MM.1S (cell line): Measurements from ENCODE around the gene PEAK1.

ENCODE experiments used
- DNase-seq: peaks from one replicate; pipeline ENCODE4 v3.0.0-alpha.2; 2015
- H2AFZ ChIP-seq: fragments of 300-600 bp; sonication (generic); 2 replicates; pipeline ENCODE4 v1.6.0; 2016; ENCODE audit warnings: antibody characterized with exemption, low read length
- H3F3A ChIP-seq: fragments of 300-600 bp; sonication (generic); 2 replicates; pipeline ENCODE4 v1.6.1; 2016; ENCODE audit warnings: mild to moderate bottlenecking, antibody characterized with exemption, low read length, moderate library complexity, mixed read lengths; ENCODE audit not compliant: insufficient read depth
- H3K27ac ChIP-seq: fragments of 300-600 bp; sonication (generic); 2 replicates; pipeline ENCODE4 v1.5.1; 2016; ENCODE audit warnings: mild to moderate bottlenecking, low read length
- H3K27me3 ChIP-seq: fragments of 300-600 bp; sonication (generic); replicated peaks from 2 replicates; pipeline ENCODE4 v1.6.0; 2016; ENCODE audit warnings: low read length; ENCODE audit not compliant: insufficient read depth
- H3K36me3 ChIP-seq: fragments of 300-600 bp; sonication (generic); replicated peaks from 2 replicates; pipeline ENCODE4 v1.6.1; 2016; ENCODE audit warnings: mild to moderate bottlenecking, low read length, mixed read lengths; ENCODE audit not compliant: insufficient read depth
- H3K4me1 ChIP-seq: fragments of 300-600 bp; sonication (generic); 2 replicates; pipeline ENCODE4 v1.6.1; 2016; ENCODE audit warnings: low read length, mixed read lengths
- H3K4me2 ChIP-seq: fragments of 300-600 bp; sonication (generic); 2 replicates; pipeline ENCODE4 v1.6.0; 2016; ENCODE audit warnings: low read depth, low read length
- H3K4me3 ChIP-seq: fragments of 300-600 bp; sonication (generic); 2 replicates; pipeline ENCODE4 v1.5.1; 2016; ENCODE audit warnings: low read length, mixed read lengths
- H3K79me2 ChIP-seq: fragments of 300-600 bp; sonication (generic); 2 replicates; pipeline ENCODE4 v1.6.1; 2016; ENCODE audit warnings: mixed run types, low read length, mixed read lengths
- H3K9ac ChIP-seq: fragments of 300-600 bp; sonication (generic); 2 replicates; pipeline ENCODE4 v1.6.1; 2016; ENCODE audit warnings: low read length, mixed read lengths
- H3K9me2 ChIP-seq: fragments of 300-600 bp; sonication (generic); replicated peaks from 2 replicates; pipeline ENCODE4 v1.6.1; 2016; ENCODE audit warnings: mild to moderate bottlenecking, low read length, mixed read lengths; ENCODE audit not compliant: insufficient read depth
- H3K9me3 ChIP-seq: fragments of 300-600 bp; sonication (generic); replicated peaks from 2 replicates; pipeline ENCODE4 v1.6.1; 2016; ENCODE audit warnings: mild to moderate bottlenecking, low read length, mixed read lengths; ENCODE audit not compliant: insufficient read depth
- H4K20me1 ChIP-seq: fragments of 300-600 bp; sonication (generic); 2 replicates; pipeline ENCODE4 v1.6.1; 2016; ENCODE audit warnings: mild to moderate bottlenecking, low read length, moderate library complexity, mixed read lengths; ENCODE audit not compliant: insufficient read depth
- EZH2 ChIP-seq: fragments of 300-600 bp; sonication (generic); optimal IDR thresholded peaks from 2 replicates; pipeline ENCODE3; 2017; ENCODE audit warnings: low read depth, mild to moderate bottlenecking, antibody characterized with exemption, low read length, mixed read lengths
- EZH2phosphoT487 ChIP-seq: fragments of 300-600 bp; sonication (generic); IDR thresholded peaks from 2 replicates; pipeline ENCODE4 v1.6.1; 2018; ENCODE audit warnings: antibody characterized with exemption, low read length
- TF ChIP-seq, protein P1 (sequence below): fragments of 300-600 bp; sonication (generic); IDR thresholded peaks from 2 replicates; pipeline ENCODE4 v1.5.1; 2016; ENCODE audit warnings: antibody characterized with exemption, low read length, mixed read lengths

PEAK1 gene

DNA sequence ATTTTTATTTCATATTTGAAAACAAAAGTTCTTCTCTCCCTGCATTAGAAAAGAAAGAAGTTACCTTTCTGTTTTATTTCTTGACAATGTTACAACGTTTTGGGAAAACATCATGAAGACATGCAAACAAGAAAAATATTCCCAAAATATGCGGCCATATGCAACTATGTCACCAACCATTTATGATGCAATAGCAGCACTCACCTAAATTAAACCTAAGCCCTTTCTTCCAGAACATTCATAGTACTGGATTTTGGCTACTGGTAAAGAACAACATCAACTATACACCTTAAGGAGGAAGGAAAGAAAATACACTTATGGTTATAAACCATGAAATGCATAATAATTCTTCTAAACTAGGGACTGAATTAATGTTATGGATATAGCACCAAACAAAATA lies 164.5 kb downstream of the PEAK1 start:
- no peaks in the 10 kb centered on the region for H3K79me2 ChIP-seq
- no peak overlapping the region for H3K9ac ChIP-seq
- H3K4me2 ChIP-seq: no peak overlapping the region
- H3K9me2 ChIP-seq: no peaks in the 10 kb centered on the region
- no peak for DNase-seq
- H2AFZ ChIP-seq: no peak overlapping the region
- H4K20me1 ChIP-seq: no peaks in the 10 kb centered on the region
- H3K4me3 ChIP-seq: no peak overlapping the region
- H3K27me3 ChIP-seq: no peaks in the 10 kb centered on the region
- TF ChIP-seq EZH2phosphoT487 (no peak), EZH2 (no peak)
- TF ChIP-seq, protein P1, sequence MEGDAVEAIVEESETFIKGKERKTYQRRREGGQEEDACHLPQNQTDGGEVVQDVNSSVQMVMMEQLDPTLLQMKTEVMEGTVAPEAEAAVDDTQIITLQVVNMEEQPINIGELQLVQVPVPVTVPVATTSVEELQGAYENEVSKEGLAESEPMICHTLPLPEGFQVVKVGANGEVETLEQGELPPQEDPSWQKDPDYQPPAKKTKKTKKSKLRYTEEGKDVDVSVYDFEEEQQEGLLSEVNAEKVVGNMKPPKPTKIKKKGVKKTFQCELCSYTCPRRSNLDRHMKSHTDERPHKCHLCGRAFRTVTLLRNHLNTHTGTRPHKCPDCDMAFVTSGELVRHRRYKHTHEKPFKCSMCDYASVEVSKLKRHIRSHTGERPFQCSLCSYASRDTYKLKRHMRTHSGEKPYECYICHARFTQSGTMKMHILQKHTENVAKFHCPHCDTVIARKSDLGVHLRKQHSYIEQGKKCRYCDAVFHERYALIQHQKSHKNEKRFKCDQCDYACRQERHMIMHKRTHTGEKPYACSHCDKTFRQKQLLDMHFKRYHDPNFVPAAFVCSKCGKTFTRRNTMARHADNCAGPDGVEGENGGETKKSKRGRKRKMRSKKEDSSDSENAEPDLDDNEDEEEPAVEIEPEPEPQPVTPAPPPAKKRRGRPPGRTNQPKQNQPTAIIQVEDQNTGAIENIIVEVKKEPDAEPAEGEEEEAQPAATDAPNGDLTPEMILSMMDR: no peak
- H3K9me3 ChIP-seq: no peaks in the 10 kb centered on the region
- H3F3A ChIP-seq: no peaks in the 10 kb centered on the region
- H3K4me1 ChIP-seq: no peaks in the 10 kb centered on the region
- no peak overlapping the region for H3K27ac ChIP-seq
- H3K36me3 ChIP-seq: no peaks in the 10 kb centered on the region

DNA sequence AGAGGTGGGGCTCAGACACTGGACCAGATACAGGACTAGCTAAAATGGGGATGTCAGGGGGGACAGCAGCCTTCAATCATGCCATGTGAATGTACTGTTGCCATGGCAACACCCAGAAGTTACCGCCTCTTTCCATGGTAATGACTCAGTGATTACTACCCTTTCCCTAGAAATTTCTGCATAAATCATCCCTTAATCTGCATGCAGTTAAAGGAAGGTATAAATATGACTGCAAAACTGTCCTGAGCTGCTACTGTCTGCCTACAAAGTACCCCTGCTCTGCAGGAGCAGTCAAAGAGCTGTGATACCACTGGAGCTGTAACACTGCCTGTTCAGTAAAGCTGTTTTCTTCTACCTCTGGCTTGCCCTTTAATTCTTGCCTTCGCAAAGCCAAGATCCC lies 168.2 kb downstream of the PEAK1 start:
- H3K9me2 ChIP-seq: no peaks in the 10 kb centered on the region
- no peak overlapping the region for H2AFZ ChIP-seq
- H3K79me2 ChIP-seq: no peaks in the 10 kb centered on the region
- H3K27ac ChIP-seq: no peak overlapping the region
- no peaks in the 10 kb centered on the region for H3K9me3 ChIP-seq
- H4K20me1 ChIP-seq: no peaks in the 10 kb centered on the region
- no peak overlapping the region for H3K9ac ChIP-seq
- H3K4me1 ChIP-seq: no peaks in the 10 kb centered on the region
- TF ChIP-seq, protein P1: no peak
- TF ChIP-seq EZH2phosphoT487 (no peak), EZH2 (no peak)
- no peaks in the 10 kb centered on the region for H3K27me3 ChIP-seq
- DNase-seq: no peak
- H3F3A ChIP-seq: no peaks in the 10 kb centered on the region; the same call in 1 of the 2 replicates
- no peak overlapping the region for H3K4me2 ChIP-seq
- H3K4me3 ChIP-seq: no peak overlapping the region
- no peaks in the 10 kb centered on the region for H3K36me3 ChIP-seq

DNA sequence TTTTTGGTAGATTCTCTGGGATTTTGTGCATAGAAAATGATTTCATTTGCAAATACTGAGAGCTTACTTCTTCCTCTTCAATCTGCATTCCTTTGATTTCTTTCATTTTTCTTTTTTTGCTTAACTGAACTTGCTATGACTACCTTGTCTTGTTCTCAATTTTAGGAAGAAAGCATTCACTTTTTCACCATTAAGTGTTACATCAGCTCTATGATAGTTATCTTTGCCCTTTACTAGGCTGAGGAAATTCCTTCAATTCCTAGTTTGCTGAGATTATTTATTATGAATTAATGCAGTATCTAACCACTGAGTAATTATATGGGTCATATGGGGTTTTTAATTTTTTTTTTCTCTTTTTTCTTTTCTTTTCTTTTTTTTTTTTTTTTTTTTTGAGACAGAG lies 172.8 kb downstream of the PEAK1 start:
- TF ChIP-seq EZH2phosphoT487: no peak
- TF ChIP-seq, protein P1: no peak
- no peak for TF ChIP-seq EZH2
- no peak overlapping the region for H3K27ac ChIP-seq
- DNase-seq: no peak
- no peaks in the 10 kb centered on the region for H3K36me3 ChIP-seq
- no peaks in the 10 kb centered on the region for H3K9me3 ChIP-seq
- H2AFZ ChIP-seq: no peak overlapping the region
- H3K4me2 ChIP-seq: no peak overlapping the region
- H3K79me2 ChIP-seq: no peaks in the 10 kb centered on the region
- H3K9ac ChIP-seq: no peak overlapping the region
- no peaks in the 10 kb centered on the region for H3K27me3 ChIP-seq
- H3K4me3 ChIP-seq: no peak overlapping the region
- H3K9me2 ChIP-seq: no peaks in the 10 kb centered on the region
- H4K20me1 ChIP-seq: no peaks in the 10 kb centered on the region
- peaks cover 23% of the 10 kb centered on the region for H3F3A ChIP-seq
- peaks cover 19% of the 10 kb centered on the region for H3K4me1 ChIP-seq
